ENCODE measurements around the gene VPS9D1. TPM values are rescaled to one million over a fixed set of nuclear protein-coding genes. Genes with fewer than 3 reads are reported as not detected.

The VPS9D1 gene
- total and polyA plus RNA-seq, 2 experiments from 2014 or later = 2.1 to 2.2 TPM

DNA sequence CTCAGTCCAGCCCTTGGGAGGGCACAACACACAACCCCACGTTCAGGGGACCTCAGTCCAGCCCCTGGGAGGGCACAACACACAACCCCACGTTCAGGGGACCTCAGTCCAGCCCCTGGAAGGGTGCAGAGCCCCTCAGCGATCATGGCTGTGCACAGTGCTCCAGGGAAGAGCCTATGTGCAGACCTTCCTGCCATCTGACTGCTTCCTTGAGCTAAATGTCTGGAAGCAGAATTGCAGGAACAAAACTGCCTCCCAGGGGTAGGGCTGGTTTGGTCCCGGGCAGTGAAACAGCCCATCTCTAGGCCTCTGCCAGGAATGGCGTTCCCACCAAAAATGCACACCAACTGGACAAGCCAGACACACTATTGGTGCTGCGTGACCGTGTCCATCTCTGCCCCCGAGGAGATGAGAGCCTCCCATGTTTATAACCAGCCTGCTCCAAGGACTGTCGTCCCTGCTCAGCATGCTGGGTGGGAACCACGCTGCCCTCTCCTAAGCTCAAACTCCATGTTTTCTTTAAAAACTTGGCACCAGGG is 44.7 kb upstream of the VPS9D1 start (continued):
- TF ChIP-seq, protein P1, sequence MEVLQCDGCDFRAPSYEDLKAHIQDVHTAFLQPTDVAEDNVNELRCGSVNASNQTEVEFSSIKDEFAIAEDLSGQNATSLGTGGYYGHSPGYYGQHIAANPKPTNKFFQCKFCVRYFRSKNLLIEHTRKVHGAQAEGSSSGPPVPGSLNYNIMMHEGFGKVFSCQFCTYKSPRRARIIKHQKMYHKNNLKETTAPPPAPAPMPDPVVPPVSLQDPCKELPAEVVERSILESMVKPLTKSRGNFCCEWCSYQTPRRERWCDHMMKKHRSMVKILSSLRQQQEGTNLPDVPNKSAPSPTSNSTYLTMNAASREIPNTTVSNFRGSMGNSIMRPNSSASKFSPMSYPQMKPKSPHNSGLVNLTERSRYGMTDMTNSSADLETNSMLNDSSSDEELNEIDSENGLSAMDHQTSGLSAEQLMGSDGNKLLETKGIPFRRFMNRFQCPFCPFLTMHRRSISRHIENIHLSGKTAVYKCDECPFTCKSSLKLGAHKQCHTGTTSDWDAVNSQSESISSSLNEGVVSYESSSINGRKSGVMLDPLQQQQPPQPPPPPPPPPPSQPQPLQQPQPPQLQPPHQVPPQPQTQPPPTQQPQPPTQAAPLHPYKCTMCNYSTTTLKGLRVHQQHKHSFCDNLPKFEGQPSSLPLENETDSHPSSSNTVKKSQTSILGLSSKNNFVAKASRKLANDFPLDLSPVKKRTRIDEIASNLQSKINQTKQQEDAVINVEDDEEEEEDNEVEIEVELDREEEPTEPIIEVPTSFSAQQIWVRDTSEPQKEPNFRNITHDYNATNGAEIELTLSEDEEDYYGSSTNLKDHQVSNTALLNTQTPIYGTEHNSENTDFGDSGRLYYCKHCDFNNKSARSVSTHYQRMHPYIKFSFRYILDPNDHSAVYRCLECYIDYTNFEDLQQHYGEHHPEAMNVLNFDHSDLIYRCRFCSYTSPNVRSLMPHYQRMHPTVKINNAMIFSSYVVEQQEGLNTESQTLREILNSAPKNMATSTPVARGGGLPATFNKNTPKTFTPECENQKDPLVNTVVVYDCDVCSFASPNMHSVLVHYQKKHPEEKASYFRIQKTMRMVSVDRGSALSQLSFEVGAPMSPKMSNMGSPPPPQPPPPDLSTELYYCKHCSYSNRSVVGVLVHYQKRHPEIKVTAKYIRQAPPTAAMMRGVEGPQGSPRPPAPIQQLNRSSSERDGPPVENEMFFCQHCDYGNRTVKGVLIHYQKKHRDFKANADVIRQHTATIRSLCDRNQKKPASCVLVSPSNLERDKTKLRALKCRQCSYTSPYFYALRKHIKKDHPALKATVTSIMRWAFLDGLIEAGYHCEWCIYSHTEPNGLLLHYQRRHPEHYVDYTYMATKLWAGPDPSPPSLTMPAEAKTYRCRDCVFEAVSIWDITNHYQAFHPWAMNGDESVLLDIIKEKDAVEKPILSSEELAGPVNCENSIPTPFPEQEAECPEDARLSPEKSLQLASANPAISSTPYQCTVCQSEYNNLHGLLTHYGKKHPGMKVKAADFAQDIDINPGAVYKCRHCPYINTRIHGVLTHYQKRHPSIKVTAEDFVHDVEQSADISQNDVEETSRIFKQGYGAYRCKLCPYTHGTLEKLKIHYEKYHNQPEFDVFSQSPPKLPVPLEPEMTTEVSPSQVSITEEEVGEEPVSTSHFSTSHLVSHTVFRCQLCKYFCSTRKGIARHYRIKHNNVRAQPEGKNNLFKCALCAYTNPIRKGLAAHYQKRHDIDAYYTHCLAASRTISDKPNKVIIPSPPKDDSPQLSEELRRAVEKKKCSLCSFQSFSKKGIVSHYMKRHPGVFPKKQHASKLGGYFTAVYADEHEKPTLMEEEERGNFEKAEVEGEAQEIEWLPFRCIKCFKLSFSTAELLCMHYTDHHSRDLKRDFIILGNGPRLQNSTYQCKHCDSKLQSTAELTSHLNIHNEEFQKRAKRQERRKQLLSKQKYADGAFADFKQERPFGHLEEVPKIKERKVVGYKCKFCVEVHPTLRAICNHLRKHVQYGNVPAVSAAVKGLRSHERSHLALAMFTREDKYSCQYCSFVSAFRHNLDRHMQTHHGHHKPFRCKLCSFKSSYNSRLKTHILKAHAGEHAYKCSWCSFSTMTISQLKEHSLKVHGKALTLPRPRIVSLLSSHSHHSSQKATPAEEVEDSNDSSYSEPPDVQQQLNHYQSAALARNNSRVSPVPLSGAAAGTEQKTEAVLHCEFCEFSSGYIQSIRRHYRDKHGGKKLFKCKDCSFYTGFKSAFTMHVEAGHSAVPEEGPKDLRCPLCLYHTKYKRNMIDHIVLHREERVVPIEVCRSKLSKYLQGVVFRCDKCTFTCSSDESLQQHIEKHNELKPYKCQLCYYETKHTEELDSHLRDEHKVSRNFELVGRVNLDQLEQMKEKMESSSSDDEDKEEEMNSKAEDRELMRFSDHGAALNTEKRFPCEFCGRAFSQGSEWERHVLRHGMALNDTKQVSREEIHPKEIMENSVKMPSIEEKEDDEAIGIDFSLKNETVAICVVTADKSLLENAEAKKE (CRISPR knock-in tag; IDR thresholded peaks at IDR 0.05) = no peak

DNA sequence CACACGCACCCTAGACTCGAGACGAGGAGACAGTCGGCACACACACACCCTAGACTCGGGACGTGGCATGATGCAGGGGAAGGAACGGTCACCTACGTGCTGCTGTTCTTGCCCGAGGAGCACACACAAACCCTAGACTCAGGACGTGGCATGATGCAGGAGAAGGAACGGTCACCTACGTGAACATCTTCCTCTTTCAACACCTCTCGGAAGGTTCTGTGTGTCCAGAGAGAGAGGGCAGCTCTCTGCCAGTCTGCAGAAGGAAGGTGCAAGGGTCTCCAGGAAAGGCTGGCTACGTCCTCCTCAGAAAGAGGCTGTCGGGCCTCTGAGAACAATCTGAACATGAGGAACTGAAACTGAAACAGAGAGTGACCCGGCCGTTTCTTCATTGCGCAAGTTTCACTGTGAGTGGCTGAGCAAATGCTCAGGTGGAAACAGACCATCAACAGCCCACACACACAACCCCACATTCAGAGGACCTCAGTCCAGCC is 44.1 kb upstream of the VPS9D1 start:
- peaks cover 14% of the 10 kb centered on the region; the same call in 1 of the 2 replicates for H4K20me1 ChIP-seq (replicated peaks; ENCODE audit: insufficient read depth)
- no peak overlapping the region for H2AFZ ChIP-seq
- H3F3A ChIP-seq (replicated peaks; ENCODE audit: low read depth) = 0 out of 2 replicates have a peak, but pooled peaks cover 3% of the 10 kb centered on the region
- no peak overlapping the region for H3K4me3 Mint-ChIP-seq
- no peak overlapping the region for H3K27ac Mint-ChIP-seq
- no peak overlapping the region for H3K4me2 ChIP-seq
- peaks cover 10% of the 10 kb centered on the region for H3K27me3 Mint-ChIP-seq (ENCODE audit: insufficient read depth, low read depth, poor library complexity)
- no peaks in the 10 kb centered on the region for H3K9me2 ChIP-seq (ENCODE audit: insufficient read depth)
- H3K27me3 ChIP-seq (ENCODE audit: insufficient read depth) = no peaks in the 10 kb centered on the region
- no peaks in the 10 kb centered on the region for H3K4me1 ChIP-seq (ENCODE audit: insufficient read depth)
- H3K36me3 Mint-ChIP-seq (ENCODE audit: low read depth) = peaks cover 79% of the 10 kb centered on the region
- no peaks in the 10 kb centered on the region for H3K79me2 ChIP-seq (replicated peaks; ENCODE audit: insufficient read depth)
- no peak overlapping the region for H3K27ac ChIP-seq (ENCODE audit: low read depth)
- DNase-seq (ENCODE audit: low spot score) (no peak), ATAC-seq (no peak)
- no peak overlapping the region for H3K4me3 ChIP-seq
- H3K4me1 Mint-ChIP-seq = no peaks in the 10 kb centered on the region
- H3K9me3 Mint-ChIP-seq = no peaks in the 10 kb centered on the region
- H3K36me3 ChIP-seq (ENCODE audit: insufficient read depth) = peaks cover 41% of the 10 kb centered on the region
- no peak for TF ChIP-seq POLR2AphosphoS5 (IDR thresholded peaks at IDR 0.05; ENCODE audit: low read depth)
- TF ChIP-seq NANOG (IDR thresholded peaks at IDR 0.05; ENCODE audit: borderline replicate concordance) = no peak
- TF ChIP-seq, protein P2, sequence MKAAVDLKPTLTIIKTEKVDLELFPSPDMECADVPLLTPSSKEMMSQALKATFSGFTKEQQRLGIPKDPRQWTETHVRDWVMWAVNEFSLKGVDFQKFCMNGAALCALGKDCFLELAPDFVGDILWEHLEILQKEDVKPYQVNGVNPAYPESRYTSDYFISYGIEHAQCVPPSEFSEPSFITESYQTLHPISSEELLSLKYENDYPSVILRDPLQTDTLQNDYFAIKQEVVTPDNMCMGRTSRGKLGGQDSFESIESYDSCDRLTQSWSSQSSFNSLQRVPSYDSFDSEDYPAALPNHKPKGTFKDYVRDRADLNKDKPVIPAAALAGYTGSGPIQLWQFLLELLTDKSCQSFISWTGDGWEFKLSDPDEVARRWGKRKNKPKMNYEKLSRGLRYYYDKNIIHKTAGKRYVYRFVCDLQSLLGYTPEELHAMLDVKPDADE (IDR thresholded peaks at IDR 0.05) = no peak
- TF ChIP-seq, protein P3, sequence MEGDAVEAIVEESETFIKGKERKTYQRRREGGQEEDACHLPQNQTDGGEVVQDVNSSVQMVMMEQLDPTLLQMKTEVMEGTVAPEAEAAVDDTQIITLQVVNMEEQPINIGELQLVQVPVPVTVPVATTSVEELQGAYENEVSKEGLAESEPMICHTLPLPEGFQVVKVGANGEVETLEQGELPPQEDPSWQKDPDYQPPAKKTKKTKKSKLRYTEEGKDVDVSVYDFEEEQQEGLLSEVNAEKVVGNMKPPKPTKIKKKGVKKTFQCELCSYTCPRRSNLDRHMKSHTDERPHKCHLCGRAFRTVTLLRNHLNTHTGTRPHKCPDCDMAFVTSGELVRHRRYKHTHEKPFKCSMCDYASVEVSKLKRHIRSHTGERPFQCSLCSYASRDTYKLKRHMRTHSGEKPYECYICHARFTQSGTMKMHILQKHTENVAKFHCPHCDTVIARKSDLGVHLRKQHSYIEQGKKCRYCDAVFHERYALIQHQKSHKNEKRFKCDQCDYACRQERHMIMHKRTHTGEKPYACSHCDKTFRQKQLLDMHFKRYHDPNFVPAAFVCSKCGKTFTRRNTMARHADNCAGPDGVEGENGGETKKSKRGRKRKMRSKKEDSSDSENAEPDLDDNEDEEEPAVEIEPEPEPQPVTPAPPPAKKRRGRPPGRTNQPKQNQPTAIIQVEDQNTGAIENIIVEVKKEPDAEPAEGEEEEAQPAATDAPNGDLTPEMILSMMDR (conservative IDR thresholded peaks at IDR 0.05; ENCODE audit: low read depth in 2 of 2) = no peak
- TF ChIP-seq, protein P4, sequence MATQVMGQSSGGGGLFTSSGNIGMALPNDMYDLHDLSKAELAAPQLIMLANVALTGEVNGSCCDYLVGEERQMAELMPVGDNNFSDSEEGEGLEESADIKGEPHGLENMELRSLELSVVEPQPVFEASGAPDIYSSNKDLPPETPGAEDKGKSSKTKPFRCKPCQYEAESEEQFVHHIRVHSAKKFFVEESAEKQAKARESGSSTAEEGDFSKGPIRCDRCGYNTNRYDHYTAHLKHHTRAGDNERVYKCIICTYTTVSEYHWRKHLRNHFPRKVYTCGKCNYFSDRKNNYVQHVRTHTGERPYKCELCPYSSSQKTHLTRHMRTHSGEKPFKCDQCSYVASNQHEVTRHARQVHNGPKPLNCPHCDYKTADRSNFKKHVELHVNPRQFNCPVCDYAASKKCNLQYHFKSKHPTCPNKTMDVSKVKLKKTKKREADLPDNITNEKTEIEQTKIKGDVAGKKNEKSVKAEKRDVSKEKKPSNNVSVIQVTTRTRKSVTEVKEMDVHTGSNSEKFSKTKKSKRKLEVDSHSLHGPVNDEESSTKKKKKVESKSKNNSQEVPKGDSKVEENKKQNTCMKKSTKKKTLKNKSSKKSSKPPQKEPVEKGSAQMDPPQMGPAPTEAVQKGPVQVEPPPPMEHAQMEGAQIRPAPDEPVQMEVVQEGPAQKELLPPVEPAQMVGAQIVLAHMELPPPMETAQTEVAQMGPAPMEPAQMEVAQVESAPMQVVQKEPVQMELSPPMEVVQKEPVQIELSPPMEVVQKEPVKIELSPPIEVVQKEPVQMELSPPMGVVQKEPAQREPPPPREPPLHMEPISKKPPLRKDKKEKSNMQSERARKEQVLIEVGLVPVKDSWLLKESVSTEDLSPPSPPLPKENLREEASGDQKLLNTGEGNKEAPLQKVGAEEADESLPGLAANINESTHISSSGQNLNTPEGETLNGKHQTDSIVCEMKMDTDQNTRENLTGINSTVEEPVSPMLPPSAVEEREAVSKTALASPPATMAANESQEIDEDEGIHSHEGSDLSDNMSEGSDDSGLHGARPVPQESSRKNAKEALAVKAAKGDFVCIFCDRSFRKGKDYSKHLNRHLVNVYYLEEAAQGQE (IDR thresholded peaks at IDR 0.05; ENCODE audit: unreplicated experiment) = no peak
- TF ChIP-seq ZNF331 (CRISPR knock-in tag; IDR thresholded peaks at IDR 0.05; ENCODE audit: low read depth) = no peak
- no peak for TF ChIP-seq STAT1 (IDR thresholded peaks at IDR 0.05; ENCODE audit: unreplicated experiment)
- no peak for TF ChIP-seq CREB1 (CRISPR knock-in tag; IDR thresholded peaks at IDR 0.05; ENCODE audit: low read depth)
- TF ChIP-seq EZH2 (IDR thresholded peaks at IDR 0.05; ENCODE audit: low read depth, unreplicated experiment) = no peak
- TF ChIP-seq ZNF114 (CRISPR knock-in tag; IDR thresholded peaks at IDR 0.05) = no peak

Data from GM23338 (cell line).